Ascending aorta (tissue), 2 donors: ENCODE data around the gene NLRP12. TPM values are rescaled to one million over a fixed set of nuclear protein-coding genes. Genes with fewer than 3 reads are reported as not detected.
A peak's percentile ranks its signal among the peaks of the same experiment; 100 is the strongest.

ENCODE experiments used
- DNase-seq, 2 donors: peaks; one replicate each; pipeline ENCODE4 v3.0.0-alpha.2; 2019; ENCODE audit warnings: low spot score in 2 of 2
- H3K27ac ChIP-seq, 2 donors: fragments of 200-600 bp; sonication (generic); one replicate each; pipeline ENCODE4 v1.5.1; 2016 to 2017; ENCODE audit warnings: mild to moderate bottlenecking in 1 of 2
- H3K27me3 ChIP-seq: fragments of 200-600 bp; sonication (generic); one replicate; pipeline ENCODE4 v1.5.1; 2017
- H3K36me3 ChIP-seq, 2 donors: fragments of 200-600 bp; sonication (generic); one replicate each; pipeline ENCODE4 v1.5.1; 2016
- H3K4me1 ChIP-seq, 2 donors: fragments of 200-600 bp; sonication (generic); one replicate each; pipeline ENCODE4 v1.5.1; 2016 to 2017; ENCODE audit warnings: mild to moderate bottlenecking in 1 of 2
- H3K4me3 ChIP-seq, 2 donors: fragments of 200-600 bp; sonication (generic); one replicate each; pipeline ENCODE4 v1.5.1; 2016 to 2017; ENCODE audit warnings: mild to moderate bottlenecking in 1 of 2
- H3K9me3 ChIP-seq, 2 donors: fragments of 200-600 bp; sonication (generic); one replicate each; pipeline ENCODE4 v1.5.1; 2016
- intact Hi-C: fragments of 100-400 bp; cut with DNase I; formaldehyde crosslinking; loops from one replicate; pipeline ENCODE4 v1.15.1; 2023
- total RNA-seq: library from RNA; depleted of rRNA; stranded (reverse); fragments of >200 nt; gene quantifications from one replicate; pipeline ENCODE4 v1.1.0, GENCODE V29; 2016
- TF ChIP-seq, protein P1 (sequence below), 3 experiments: fragments of 200-600 bp in 2 of 3; fragments of 450-650 bp in 1 of 3; sonication (generic) in 2 of 3; IDR thresholded peaks; one replicate each; pipeline ENCODE4 v1.5.1; 2016 to 2019; ENCODE audit warnings: antibody characterized with exemption in 3 of 3, mild to moderate bottlenecking in 1 of 3, moderate library complexity in 1 of 3

Gene NLRP12
- total RNA-seq, 1 donor from 2014 or later, result not detected

DNA sequence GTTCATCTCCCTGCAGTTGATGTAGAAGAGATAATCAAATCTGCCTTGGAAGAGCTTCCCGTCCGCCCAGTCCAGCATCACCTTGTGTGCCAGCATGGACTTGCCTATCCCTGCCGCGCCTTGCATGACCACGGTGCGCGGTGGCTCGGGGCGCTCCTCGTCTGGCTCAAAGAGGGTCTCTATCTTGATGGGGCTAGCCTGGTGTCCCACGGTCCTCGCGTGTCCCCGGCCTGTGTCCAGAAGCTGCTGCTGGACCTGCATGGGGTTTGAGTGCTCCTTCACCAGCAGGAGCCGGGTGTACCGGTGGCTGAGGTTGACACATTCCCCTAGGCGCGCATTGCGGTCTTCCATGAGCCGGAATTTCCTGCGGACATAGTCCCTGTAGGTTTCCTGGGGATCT is 13.2 kb downstream of the NLRP12 start:
- H3K4me1 ChIP-seq, result no peaks in the 10 kb centered on the region
- no peak overlapping the region for H3K27ac ChIP-seq
- TF ChIP-seq, protein P1, sequence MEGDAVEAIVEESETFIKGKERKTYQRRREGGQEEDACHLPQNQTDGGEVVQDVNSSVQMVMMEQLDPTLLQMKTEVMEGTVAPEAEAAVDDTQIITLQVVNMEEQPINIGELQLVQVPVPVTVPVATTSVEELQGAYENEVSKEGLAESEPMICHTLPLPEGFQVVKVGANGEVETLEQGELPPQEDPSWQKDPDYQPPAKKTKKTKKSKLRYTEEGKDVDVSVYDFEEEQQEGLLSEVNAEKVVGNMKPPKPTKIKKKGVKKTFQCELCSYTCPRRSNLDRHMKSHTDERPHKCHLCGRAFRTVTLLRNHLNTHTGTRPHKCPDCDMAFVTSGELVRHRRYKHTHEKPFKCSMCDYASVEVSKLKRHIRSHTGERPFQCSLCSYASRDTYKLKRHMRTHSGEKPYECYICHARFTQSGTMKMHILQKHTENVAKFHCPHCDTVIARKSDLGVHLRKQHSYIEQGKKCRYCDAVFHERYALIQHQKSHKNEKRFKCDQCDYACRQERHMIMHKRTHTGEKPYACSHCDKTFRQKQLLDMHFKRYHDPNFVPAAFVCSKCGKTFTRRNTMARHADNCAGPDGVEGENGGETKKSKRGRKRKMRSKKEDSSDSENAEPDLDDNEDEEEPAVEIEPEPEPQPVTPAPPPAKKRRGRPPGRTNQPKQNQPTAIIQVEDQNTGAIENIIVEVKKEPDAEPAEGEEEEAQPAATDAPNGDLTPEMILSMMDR (IDR thresholded peaks at IDR 0.05), result no peak
- no peak overlapping the region for H3K4me3 ChIP-seq
- H3K36me3 ChIP-seq, result no peaks in the 10 kb centered on the region
- intact Hi-C loops, result no loop called here
- no peak for DNase-seq
- H3K9me3 ChIP-seq, result no peaks in the 10 kb centered on the region
- H3K27me3 ChIP-seq, result no peaks in the 10 kb centered on the region

DNA sequence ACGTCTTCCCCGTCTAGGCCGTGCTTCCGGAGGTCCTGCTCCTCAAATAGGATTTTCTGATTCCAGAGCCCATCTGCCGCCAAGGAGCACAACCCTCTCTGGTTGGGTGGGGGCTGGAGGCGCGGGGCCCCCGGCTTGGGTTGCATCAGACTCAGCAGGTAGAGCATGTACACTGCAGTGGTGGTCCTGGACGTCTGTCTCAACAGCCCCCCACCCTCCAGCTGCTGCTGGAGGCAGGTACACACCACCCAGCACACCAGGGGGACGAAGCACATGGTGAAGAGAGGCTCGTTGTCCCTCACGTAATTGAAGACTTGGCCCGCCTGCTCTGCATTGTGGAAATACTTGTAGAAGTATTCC is 13.9 kb downstream of the NLRP12 start:
- H3K36me3 ChIP-seq, result no peaks in the 10 kb centered on the region
- no peak for DNase-seq
- intact Hi-C loops, result no loop called here
- TF ChIP-seq, protein P1 (IDR thresholded peaks at IDR 0.05), result no peak
- H3K4me3 ChIP-seq, result no peak overlapping the region
- H3K4me1 ChIP-seq, result no peaks in the 10 kb centered on the region
- no peak overlapping the region for H3K27ac ChIP-seq
- no peaks in the 10 kb centered on the region for H3K27me3 ChIP-seq
- H3K9me3 ChIP-seq, result no peaks in the 10 kb centered on the region

DNA sequence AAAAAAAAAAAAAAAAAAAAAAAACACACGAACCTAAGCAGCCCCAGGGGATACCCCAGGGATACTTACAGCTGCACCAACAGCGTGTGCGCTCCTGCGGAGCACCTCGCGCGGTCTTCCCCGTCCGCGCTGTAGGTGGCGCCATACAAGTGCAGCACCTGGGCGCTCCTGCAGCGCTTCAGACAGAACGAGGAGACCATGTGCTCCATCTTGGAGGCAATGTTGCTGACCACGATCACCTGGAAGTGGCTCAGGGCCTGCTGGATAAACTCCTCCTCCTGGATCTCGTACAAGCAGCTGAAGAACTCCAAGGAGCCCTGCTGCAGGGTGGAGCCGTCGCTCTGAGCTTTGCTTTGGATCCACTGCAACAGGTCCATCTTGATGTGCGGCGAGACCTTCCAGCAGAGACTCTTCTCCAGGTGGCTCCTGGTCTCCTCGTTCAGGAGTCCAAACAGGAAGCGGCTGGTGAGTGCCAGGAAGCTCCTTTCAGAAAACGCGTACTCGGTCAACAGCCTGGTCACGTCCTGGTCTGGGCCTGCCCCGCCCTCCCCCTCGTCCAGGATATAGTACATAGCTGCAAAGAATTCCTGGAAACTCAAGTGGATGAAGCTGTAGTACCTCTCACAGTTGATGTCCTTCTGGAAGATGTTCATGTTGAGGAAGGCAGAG is 14.5 kb downstream of the NLRP12 start:
- no peaks in the 10 kb centered on the region for H3K27me3 ChIP-seq
- H3K4me3 ChIP-seq, result no peak overlapping the region
- H3K4me1 ChIP-seq, result no peaks in the 10 kb centered on the region
- H3K27ac ChIP-seq, result no peak overlapping the region
- intact Hi-C loops, result no loop called here
- H3K9me3 ChIP-seq, result no peaks in the 10 kb centered on the region
- TF ChIP-seq, protein P1 (IDR thresholded peaks at IDR 0.05), result no peak
- no peak for DNase-seq
- H3K36me3 ChIP-seq, result no peaks in the 10 kb centered on the region

DNA sequence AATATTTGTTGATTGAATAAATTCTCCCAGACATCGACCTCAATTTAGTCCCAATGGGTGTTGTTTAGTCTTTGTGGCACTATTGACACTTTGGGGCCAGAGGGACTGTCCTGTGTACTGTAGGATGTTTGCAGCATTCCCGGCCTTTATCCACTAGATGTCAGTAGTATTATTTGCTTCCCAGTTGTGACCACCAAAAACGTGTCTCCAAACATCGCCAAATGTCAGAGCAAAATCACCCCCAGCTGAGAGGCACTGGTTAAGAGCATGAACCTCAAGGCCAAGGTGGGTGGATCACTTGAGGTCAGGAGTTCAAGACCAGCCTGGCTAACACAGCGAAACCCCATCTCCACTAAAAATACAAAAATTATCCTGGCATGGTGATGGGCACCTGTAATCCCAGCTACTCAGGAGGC is 15.4 kb downstream of the NLRP12 start:
- TF ChIP-seq, protein P1 (IDR thresholded peaks at IDR 0.05), result peak in 1 of 3 experiments; percentile 13
- intact Hi-C loops, result no loop called here
- no peaks in the 10 kb centered on the region for H3K9me3 ChIP-seq
- no peaks in the 10 kb centered on the region for H3K4me1 ChIP-seq
- no peak for DNase-seq
- no peaks in the 10 kb centered on the region for H3K27me3 ChIP-seq
- H3K27ac ChIP-seq, result no peak overlapping the region
- no peak overlapping the region for H3K4me3 ChIP-seq
- no peaks in the 10 kb centered on the region for H3K36me3 ChIP-seq

DNA sequence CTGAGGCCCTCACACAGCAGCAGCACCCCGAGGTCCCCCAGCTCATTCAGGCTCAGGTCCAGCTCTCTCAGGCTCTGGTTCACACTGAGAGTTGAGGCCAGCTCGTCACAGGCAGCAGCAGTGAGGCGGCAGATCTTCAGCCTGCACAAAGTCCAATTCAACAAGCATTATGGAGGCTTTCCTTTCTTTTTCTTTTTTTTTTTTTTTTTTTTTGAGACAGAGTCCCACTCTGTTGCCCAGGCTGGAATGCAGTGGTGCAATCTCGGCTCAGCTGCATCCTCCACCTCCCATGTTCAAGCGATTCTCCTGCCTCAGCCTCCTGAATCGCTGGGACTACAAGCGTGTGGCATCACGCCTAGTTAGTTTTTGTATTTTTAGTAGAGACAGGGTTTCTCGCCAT is 22.9 kb downstream of the NLRP12 start:
- Histone ChIP-seq H3K4me1 (no peaks in the 10 kb centered on the region), H3K36me3 (no peaks in the 10 kb centered on the region), H3K9me3 (no peaks in the 10 kb centered on the region), H3K27me3 (no peaks in the 10 kb centered on the region), H3K27ac (no peak overlapping the region), H3K4me3 (no peak overlapping the region)
- intact Hi-C loops, result no loop called here
- DNase-seq, result no peak
- TF ChIP-seq, protein P1 (IDR thresholded peaks at IDR 0.05), result no peak

DNA sequence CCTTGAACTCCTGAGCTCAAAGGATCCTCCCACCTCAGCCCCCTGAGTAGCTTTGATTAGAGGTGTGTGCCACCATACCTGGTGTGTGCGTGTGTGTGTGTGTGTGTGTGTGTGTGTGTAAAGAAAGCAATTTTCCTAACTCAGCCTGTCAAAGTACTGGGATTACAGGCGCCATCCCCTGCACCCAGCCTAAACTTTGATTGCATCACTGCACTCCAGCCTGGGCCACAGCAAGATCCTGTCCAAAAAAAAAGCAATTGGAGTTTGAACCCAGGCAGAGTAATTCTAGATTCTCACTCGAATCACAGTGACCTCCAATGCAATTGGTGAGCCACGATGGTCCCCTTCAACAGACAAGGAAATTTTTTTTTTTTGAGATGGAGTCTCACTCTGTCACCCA is 29.1 kb downstream of the NLRP12 start:
- no peak for DNase-seq
- TF ChIP-seq, protein P1 (IDR thresholded peaks at IDR 0.05), result no peak
- Histone ChIP-seq H3K27me3 (no peaks in the 10 kb centered on the region), H3K36me3 (no peaks in the 10 kb centered on the region), H3K27ac (no peak overlapping the region), H3K4me3 (no peak overlapping the region), H3K4me1 (no peaks in the 10 kb centered on the region), H3K9me3 (no peaks in the 10 kb centered on the region)
- intact Hi-C loops, result no loop called here
